ENCODE data around the gene TNPO1.
"Not testable (repeated sequence)": the region's sequence is repeated elsewhere in the genome, so short reads cannot be mapped to it uniquely, and the experiment has no call there.

- TF ChIP-seq, protein P1, sequence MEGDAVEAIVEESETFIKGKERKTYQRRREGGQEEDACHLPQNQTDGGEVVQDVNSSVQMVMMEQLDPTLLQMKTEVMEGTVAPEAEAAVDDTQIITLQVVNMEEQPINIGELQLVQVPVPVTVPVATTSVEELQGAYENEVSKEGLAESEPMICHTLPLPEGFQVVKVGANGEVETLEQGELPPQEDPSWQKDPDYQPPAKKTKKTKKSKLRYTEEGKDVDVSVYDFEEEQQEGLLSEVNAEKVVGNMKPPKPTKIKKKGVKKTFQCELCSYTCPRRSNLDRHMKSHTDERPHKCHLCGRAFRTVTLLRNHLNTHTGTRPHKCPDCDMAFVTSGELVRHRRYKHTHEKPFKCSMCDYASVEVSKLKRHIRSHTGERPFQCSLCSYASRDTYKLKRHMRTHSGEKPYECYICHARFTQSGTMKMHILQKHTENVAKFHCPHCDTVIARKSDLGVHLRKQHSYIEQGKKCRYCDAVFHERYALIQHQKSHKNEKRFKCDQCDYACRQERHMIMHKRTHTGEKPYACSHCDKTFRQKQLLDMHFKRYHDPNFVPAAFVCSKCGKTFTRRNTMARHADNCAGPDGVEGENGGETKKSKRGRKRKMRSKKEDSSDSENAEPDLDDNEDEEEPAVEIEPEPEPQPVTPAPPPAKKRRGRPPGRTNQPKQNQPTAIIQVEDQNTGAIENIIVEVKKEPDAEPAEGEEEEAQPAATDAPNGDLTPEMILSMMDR (IDR thresholded peaks at IDR 0.05): not testable (repeated sequence)
- TF ChIP-seq POLR2A, POLR2AphosphoS5 (IDR thresholded peaks at IDR 0.05): not testable (repeated sequence)
Measured at GRCh38 chr5:72932686-72933085, 116.2 kb downstream of the TNPO1 start.
